ENCODE results near the gene EARS2. TPM values are rescaled to one million over a fixed set of nuclear protein-coding genes. Genes with fewer than 3 reads are reported as not detected.

The EARS2 gene
- polyA plus RNA-seq, 1 donor (not counting 4 experiments of a cell fraction or from before 2014, with no cell fraction given), result 32.7 TPM

GRCh38 chr16:23534868-23535860 is 22.0 kb downstream of the EARS2 start:
- no peaks in the 10 kb centered on the region for H3K27me3 ChIP-seq (ENCODE audit: control insufficient read depth, extremely low read depth, insufficient read depth, low read length)
- H3K36me3 ChIP-seq (ENCODE audit: control insufficient read depth in 2 of 2, extremely low read depth in 1 of 2, insufficient read depth in 2 of 2, low read length in 2 of 2), result peaks cover 16 to 24% of the 10 kb centered on the region in 2 experiments
- no peaks in the 10 kb centered on the region for H3K79me2 ChIP-seq (ENCODE audit: control insufficient read depth, insufficient read depth, low read length)
- H3K9ac ChIP-seq (ENCODE audit: control insufficient read depth, extremely low read depth, insufficient read depth, low read length), result no peak overlapping the region
- TF ChIP-seq CTCF (optimal IDR thresholded peaks at IDR 0.05 in 1 of 3, IDR thresholded peaks at IDR 0.05 in 1 of 3, conservative IDR thresholded peaks at IDR 0.05 in 1 of 3; ENCODE audit: extremely low read depth in 1 of 3, insufficient read depth in 2 of 3, low read length in 3 of 3) (no peak), EZH2 (IDR thresholded peaks at IDR 0.05; ENCODE audit: low read length) (no peak)
- no peaks in the 10 kb centered on the region for H3K9me1 ChIP-seq (ENCODE audit: control insufficient read depth, extremely low read depth, insufficient read depth, low read length)
- H3K4me2 ChIP-seq (ENCODE audit: control insufficient read depth, extremely low read depth, insufficient read depth, low read depth, low read length), result no peak overlapping the region
- dilution Hi-C loops (cut with MboI; ENCODE audit: extremely low pct_ligation_motif_present, low sequenced_read_pairs), result no loop called here
- peaks cover 25% of the 10 kb centered on the region for H3K4me1 ChIP-seq (ENCODE audit: control insufficient read depth, extremely low read depth, insufficient read depth, low read length)
- H2AFZ ChIP-seq (ENCODE audit: control insufficient read depth, low read length), result no peak overlapping the region
- H3K4me3 ChIP-seq (ENCODE audit: control insufficient read depth in 2 of 3, extremely low read depth in 1 of 3, insufficient read depth in 2 of 3, low read depth in 1 of 3, low read length in 3 of 3), result no peak overlapping the region
- H3K27ac ChIP-seq (ENCODE audit: control insufficient read depth, insufficient read depth, low read length), result no peak overlapping the region
- no peak for DNase-seq (ENCODE audit: low read depth, low spot score)
- no peaks in the 10 kb centered on the region for H4K20me1 ChIP-seq (ENCODE audit: control insufficient read depth, extremely low read depth, insufficient read depth, low read length)
- no peaks in the 10 kb centered on the region for H3K9me3 ChIP-seq (ENCODE audit: control insufficient read depth, low read depth, low read length)
- FAIRE-seq, result no peak

- Histone ChIP-seq H3K9me3 (ENCODE audit: control insufficient read depth, low read depth, low read length) (no peaks in the 10 kb centered on the region), H3K4me1 (ENCODE audit: control insufficient read depth, extremely low read depth, insufficient read depth, low read length) (peaks cover 11% of the 10 kb centered on the region), H3K9me1 (ENCODE audit: control insufficient read depth, extremely low read depth, insufficient read depth, low read length) (no peaks in the 10 kb centered on the region), H3K4me3 (ENCODE audit: control insufficient read depth in 2 of 3, extremely low read depth in 1 of 3, insufficient read depth in 2 of 3, low read depth in 1 of 3, low read length in 3 of 3) (no peak overlapping the region), H3K36me3 (ENCODE audit: control insufficient read depth in 2 of 2, extremely low read depth in 1 of 2, insufficient read depth in 2 of 2, low read length in 2 of 2) (peaks cover 26 to 29% of the 10 kb centered on the region in 2 experiments), H2AFZ (ENCODE audit: control insufficient read depth, low read length) (no peak overlapping the region), H3K4me2 (ENCODE audit: control insufficient read depth, extremely low read depth, insufficient read depth, low read depth, low read length) (no peak overlapping the region), H3K79me2 (ENCODE audit: control insufficient read depth, insufficient read depth, low read length) (no peaks in the 10 kb centered on the region), H3K27ac (ENCODE audit: control insufficient read depth, insufficient read depth, low read length) (no peak overlapping the region), H3K27me3 (ENCODE audit: control insufficient read depth, extremely low read depth, insufficient read depth, low read length) (no peaks in the 10 kb centered on the region), H3K9ac (ENCODE audit: control insufficient read depth, extremely low read depth, insufficient read depth, low read length) (no peak overlapping the region), H4K20me1 (ENCODE audit: control insufficient read depth, extremely low read depth, insufficient read depth, low read length) (no peaks in the 10 kb centered on the region)
- no peak for FAIRE-seq
- dilution Hi-C loops (cut with MboI; ENCODE audit: extremely low pct_ligation_motif_present, low sequenced_read_pairs), result no loop called here
- TF ChIP-seq CTCF (optimal IDR thresholded peaks at IDR 0.05 in 1 of 3, IDR thresholded peaks at IDR 0.05 in 1 of 3, conservative IDR thresholded peaks at IDR 0.05 in 1 of 3; ENCODE audit: extremely low read depth in 1 of 3, insufficient read depth in 2 of 3, low read length in 3 of 3) (no peak), EZH2 (IDR thresholded peaks at IDR 0.05; ENCODE audit: low read length) (no peak)
- no peak for DNase-seq (ENCODE audit: low read depth, low spot score)
Observed at GRCh38 chr16:23532448-23532847, 24.7 kb downstream of the EARS2 start.
